Testis (tissue), 2 donors: ENCODE results near the gene FCN3.

ENCODE experiments used
- CTCF ChIP-seq, 3 experiments: fragments of 450-650 bp in 2 of 3; fragments of 200-600 bp in 1 of 3; sonication (generic) in 1 of 3; IDR thresholded peaks; one replicate each; pipeline ENCODE4 v1.5.1; 2016 to 2019; ENCODE audit warnings: antibody characterized with exemption in 3 of 3, mild to moderate bottlenecking in 2 of 3, moderate library complexity in 1 of 3
- POLR2A ChIP-seq: fragments of 450-650 bp; IDR thresholded peaks from one replicate; pipeline ENCODE4 v1.6.1; 2017; ENCODE audit warnings: antibody characterized with exemption, mild to moderate bottlenecking, moderate library complexity

GRCh38 chr1:27348861-27349783, 25.5 kb downstream of the FCN3 start:
- no peak for TF ChIP-seq POLR2A
- TF ChIP-seq CTCF (IDR thresholded peaks at IDR 0.05): no peak
